ENCODE data around the gene FERMT3.

FERMT3 gene

GRCh38 chr11:64186492-64187165, 19.9 kb upstream of the FERMT3 start:
- DNase-seq: no peak

GRCh38 chr11:64192434-64192833, 14.1 kb upstream of the FERMT3 start:
- DNase-seq: no peak

- DNase-seq: no peak
These were observed 9.9 kb upstream of the FERMT3 start for GRCh38 chr11:64196626-64197025.

GRCh38 chr11:64198511-64198910, 8.0 kb upstream of the FERMT3 start:
- DNase-seq: no peak

- no peak for DNase-seq
These were observed 5.0 kb upstream of the FERMT3 start for GRCh38 chr11:64201543-64201942.

- no peak for DNase-seq
These were observed 3.5 kb upstream of the FERMT3 start for GRCh38 chr11:64202992-64203391.

GRCh38 chr11:64203421-64204079, 3.0 kb upstream of the FERMT3 start:
- DNase-seq: no peak

- DNase-seq: no peak
These were observed 2.5 kb upstream of the FERMT3 start for GRCh38 chr11:64204080-64204440.

- DNase-seq: peak; percentile 88
These were observed 2.0 kb upstream of the FERMT3 start for GRCh38 chr11:64204464-64204989.

GRCh38 chr11:64207256-64208085, 950 bp downstream of the FERMT3 start:
- no peak for DNase-seq

GRCh38 chr11:64208086-64208795, 1.7 kb downstream of the FERMT3 start:
- DNase-seq: no peak

- no peak for DNase-seq
These were observed 2.5 kb downstream of the FERMT3 start for GRCh38 chr11:64208796-64209562.

- no peak for DNase-seq
These were observed 3.0 kb downstream of the FERMT3 start for GRCh38 chr11:64209563-64209843.

GRCh38 chr11:64210301-64211020, 3.9 kb downstream of the FERMT3 start:
- no peak for DNase-seq

GRCh38 chr11:64211181-64211872, 4.8 kb downstream of the FERMT3 start:
- no peak for DNase-seq

- DNase-seq: no peak
These were observed 10.4 kb downstream of the FERMT3 start for GRCh38 chr11:64216879-64217278.

GRCh38 chr11:64218628-64219353, 12.3 kb downstream of the FERMT3 start:
- no peak for DNase-seq

GRCh38 chr11:64219354-64219684, 12.8 kb downstream of the FERMT3 start:
- DNase-seq: no peak

- DNase-seq: no peak
These were observed 13.2 kb downstream of the FERMT3 start for GRCh38 chr11:64219755-64220154.

GRCh38 chr11:64220271-64220670, 13.8 kb downstream of the FERMT3 start:
- DNase-seq: no peak

GRCh38 chr11:64220798-64221197, 14.3 kb downstream of the FERMT3 start:
- no peak for DNase-seq

Data from NCI-H2029 treated with DMSO at 0.1 percent for 48 hours (cell line).